ENCODE results near the gene SHISA7.

SHISA7 gene

DNA sequence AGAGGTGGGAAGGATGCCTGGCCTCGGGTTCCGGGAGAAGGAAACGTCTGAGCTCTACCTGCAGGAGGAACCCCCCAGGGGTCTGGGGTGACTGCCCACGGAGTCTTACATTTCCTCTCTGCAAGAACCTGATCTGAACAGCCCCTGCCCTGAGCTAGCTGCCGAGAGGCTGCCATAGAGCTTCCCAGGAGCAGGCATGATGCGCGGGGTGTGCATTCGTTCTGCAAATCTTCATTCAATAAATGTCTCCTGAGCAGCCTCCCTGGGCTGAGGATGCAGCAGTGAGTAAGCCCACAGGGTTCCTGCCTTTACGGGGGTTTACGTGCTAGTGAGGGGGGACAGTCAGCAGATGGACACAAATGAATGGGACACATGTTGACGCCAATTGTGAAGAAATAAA, 1.5 kb upstream of the SHISA7 start:
- Histone ChIP-seq H3K4me3 (IDR thresholded peaks at IDR 0.05; ENCODE audit: insufficient read depth, low read depth, low read length) (no peak overlapping the region), H3K27me3 (ENCODE audit: insufficient read depth, low read depth) (peaks cover 61% of the 10 kb centered on the region), H2AFZ (ENCODE audit: low read depth) (no peak overlapping the region), H3K79me2 (ENCODE audit: insufficient read depth, low read depth) (no peaks in the 10 kb centered on the region), H3K4me2 (no peak overlapping the region), H4K20me1 (ENCODE audit: insufficient read depth) (no peaks in the 10 kb centered on the region), H3K27ac (no peak overlapping the region), H3K36me3 (ENCODE audit: insufficient read depth) (no peaks in the 10 kb centered on the region), H3K4me1 (ENCODE audit: low read depth, poor library complexity, severe bottlenecking) (no peaks in the 10 kb centered on the region), H3K9ac (no peak overlapping the region)
- TF ChIP-seq, protein P1, sequence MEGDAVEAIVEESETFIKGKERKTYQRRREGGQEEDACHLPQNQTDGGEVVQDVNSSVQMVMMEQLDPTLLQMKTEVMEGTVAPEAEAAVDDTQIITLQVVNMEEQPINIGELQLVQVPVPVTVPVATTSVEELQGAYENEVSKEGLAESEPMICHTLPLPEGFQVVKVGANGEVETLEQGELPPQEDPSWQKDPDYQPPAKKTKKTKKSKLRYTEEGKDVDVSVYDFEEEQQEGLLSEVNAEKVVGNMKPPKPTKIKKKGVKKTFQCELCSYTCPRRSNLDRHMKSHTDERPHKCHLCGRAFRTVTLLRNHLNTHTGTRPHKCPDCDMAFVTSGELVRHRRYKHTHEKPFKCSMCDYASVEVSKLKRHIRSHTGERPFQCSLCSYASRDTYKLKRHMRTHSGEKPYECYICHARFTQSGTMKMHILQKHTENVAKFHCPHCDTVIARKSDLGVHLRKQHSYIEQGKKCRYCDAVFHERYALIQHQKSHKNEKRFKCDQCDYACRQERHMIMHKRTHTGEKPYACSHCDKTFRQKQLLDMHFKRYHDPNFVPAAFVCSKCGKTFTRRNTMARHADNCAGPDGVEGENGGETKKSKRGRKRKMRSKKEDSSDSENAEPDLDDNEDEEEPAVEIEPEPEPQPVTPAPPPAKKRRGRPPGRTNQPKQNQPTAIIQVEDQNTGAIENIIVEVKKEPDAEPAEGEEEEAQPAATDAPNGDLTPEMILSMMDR (conservative IDR thresholded peaks at IDR 0.05; ENCODE audit: low read depth, low read length): no peak

DNA sequence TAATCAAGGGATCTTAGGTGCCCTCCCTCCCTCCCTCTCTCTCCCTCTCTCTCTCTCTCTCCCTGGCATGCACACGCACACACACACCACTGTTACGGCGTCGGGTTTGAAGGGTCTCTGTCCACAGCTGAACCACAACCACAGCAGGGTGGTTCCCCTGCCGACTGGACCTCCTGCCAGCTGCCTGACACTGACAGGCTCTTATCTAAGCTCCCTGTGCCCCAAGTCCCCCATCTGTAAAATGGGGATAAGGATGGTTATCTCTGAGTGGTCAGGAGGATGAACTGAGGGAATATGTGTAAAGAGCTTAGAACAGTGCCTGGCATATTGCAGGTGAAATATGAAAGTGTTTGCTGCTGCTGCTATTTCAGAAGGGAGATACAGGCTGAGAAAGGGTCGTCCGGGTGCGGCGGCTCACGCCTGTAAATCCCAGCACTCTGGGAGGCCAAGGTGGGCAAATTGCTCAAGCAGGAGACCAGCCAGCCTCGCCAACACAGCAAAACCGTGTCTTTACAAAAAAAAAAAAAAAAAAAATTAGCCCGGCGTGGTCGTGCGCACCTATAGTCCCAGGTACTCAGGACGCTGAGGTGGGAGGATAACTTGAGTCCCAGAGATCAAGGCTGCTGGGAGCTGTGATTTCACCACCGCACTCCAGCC, 852 bp upstream of the SHISA7 start:
- Histone ChIP-seq H3K27me3 (ENCODE audit: insufficient read depth, low read depth) (peaks cover 68% of the 10 kb centered on the region), H3K36me3 (ENCODE audit: insufficient read depth) (no peaks in the 10 kb centered on the region)

DNA sequence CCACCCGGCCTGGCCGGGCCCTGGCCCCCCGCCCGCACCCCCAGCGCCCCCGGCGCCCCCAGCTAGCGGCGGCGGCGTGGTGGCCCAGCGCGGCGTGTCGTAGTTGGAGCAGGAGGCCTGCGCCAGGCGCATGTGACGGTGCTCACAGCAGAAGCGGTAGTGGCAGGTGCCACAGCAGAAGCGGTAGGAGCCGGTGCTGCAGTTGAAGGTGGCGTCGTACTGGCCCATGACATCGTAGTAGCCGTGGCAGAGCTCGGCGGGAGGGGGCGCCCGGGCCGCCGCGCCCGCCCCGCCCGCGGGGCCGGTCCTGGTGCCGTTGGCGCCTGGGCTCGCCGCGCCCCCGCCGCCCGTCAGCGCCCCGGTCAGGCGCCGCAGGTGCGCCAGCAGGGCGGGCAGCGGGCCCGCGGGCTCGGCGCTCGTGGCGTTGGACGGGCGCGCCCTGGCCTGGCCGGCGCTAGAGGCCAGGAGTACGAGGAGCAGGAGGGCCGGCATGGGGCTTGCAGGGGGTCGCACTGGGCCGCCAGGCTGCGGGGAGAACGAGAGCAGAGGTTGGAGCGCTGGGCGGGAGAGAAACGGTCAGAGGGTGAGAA, 633 bp downstream of the SHISA7 start:
- no peak overlapping the region for H3K9ac ChIP-seq
- no peak overlapping the region for H3K4me3 ChIP-seq (IDR thresholded peaks at IDR 0.05; ENCODE audit: insufficient read depth, low read depth, low read length)
- no peaks in the 10 kb centered on the region for H3K36me3 ChIP-seq (ENCODE audit: insufficient read depth)
- no peak overlapping the region for H2AFZ ChIP-seq (ENCODE audit: low read depth)
- H3K27ac ChIP-seq: no peak overlapping the region
- no peaks in the 10 kb centered on the region for H4K20me1 ChIP-seq (ENCODE audit: insufficient read depth)
- no peaks in the 10 kb centered on the region for H3K79me2 ChIP-seq (ENCODE audit: insufficient read depth, low read depth)
- TF ChIP-seq, protein P1 (conservative IDR thresholded peaks at IDR 0.05; ENCODE audit: low read depth, low read length): no peak
- H3K4me1 ChIP-seq (ENCODE audit: low read depth, poor library complexity, severe bottlenecking): peaks cover 1% of the 10 kb centered on the region
- H3K27me3 ChIP-seq (ENCODE audit: insufficient read depth, low read depth): peaks cover 80% of the 10 kb centered on the region
- no peak overlapping the region for H3K4me2 ChIP-seq

More for the DNA sequence above, 852 bp upstream of the SHISA7 start:
- Histone ChIP-seq H3K4me3 (IDR thresholded peaks at IDR 0.05; ENCODE audit: insufficient read depth, low read depth, low read length) (no peak overlapping the region), H3K79me2 (ENCODE audit: insufficient read depth, low read depth) (no peaks in the 10 kb centered on the region), H2AFZ (ENCODE audit: low read depth) (no peak overlapping the region), H4K20me1 (ENCODE audit: insufficient read depth) (no peaks in the 10 kb centered on the region), H3K4me2 (no peak overlapping the region), H3K4me1 (ENCODE audit: low read depth, poor library complexity, severe bottlenecking) (no peaks in the 10 kb centered on the region), H3K27ac (no peak overlapping the region), H3K9ac (no peak overlapping the region)
- TF ChIP-seq, protein P1 (conservative IDR thresholded peaks at IDR 0.05; ENCODE audit: low read depth, low read length): no peak

DNA sequence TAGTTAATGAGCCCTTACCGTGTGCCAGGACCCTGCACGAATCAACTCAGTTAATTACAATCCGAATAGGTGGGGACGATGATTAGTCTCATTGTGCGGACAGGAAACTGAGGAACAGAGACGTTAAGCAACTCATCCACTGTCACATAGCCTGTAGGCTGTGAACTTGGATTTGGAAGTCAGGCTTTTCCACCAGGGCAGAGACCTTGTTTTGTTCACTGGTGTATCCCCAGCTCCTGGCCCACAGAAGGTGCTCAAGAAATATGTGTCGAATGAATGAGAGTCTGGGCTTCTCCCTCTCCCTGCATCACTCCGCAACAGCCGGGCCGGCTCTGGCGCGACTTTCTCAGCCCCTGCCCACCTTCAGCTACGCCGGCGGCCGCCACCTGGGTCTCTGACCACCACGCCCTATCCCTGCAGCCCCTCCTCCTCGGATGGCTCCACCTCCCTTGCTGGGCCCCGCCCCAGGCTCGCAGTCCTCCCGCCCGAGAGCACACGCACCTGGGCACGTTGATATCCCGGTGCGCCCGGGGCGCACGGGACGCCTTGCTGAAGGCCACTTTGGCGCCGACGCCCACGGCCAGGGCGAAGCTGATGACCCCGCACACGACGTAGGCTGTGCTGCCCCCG, 1.3 kb downstream of the SHISA7 start:
- Histone ChIP-seq H3K4me1 (ENCODE audit: low read depth, poor library complexity, severe bottlenecking) (peaks cover 2% of the 10 kb centered on the region), H3K9ac (no peak overlapping the region), H3K4me2 (no peak overlapping the region), H2AFZ (ENCODE audit: low read depth) (no peak overlapping the region), H4K20me1 (ENCODE audit: insufficient read depth) (no peaks in the 10 kb centered on the region), H3K79me2 (ENCODE audit: insufficient read depth, low read depth) (no peaks in the 10 kb centered on the region), H3K27me3 (ENCODE audit: insufficient read depth, low read depth) (peaks cover 82% of the 10 kb centered on the region), H3K27ac (no peak overlapping the region), H3K36me3 (ENCODE audit: insufficient read depth) (no peaks in the 10 kb centered on the region), H3K4me3 (IDR thresholded peaks at IDR 0.05; ENCODE audit: insufficient read depth, low read depth, low read length) (no peak overlapping the region)
- TF ChIP-seq, protein P1 (conservative IDR thresholded peaks at IDR 0.05; ENCODE audit: low read depth, low read length): no peak
